ENCODE data around the gene ATP23.

GRCh38 chr12:57894399-57895292 lies 46.7 kb upstream of the ATP23 start:
- TF ChIP-seq POLR2A (IDR thresholded peaks at IDR 0.05; ENCODE audit: low read length) (no peak), GATA1 (IDR thresholded peaks at IDR 0.05; ENCODE audit: low read depth, low read length) (no peak)
